HTR-8/SVneo (cell line): ENCODE data around the gene AK4.

Experiments used
- DNase-seq: peaks from one replicate; pipeline ENCODE4 v3.0.0; 2011; ENCODE audit warnings: low spot score, mixed read lengths; ENCODE audit not compliant: insufficient read length
- FAIRE-seq: peaks from 2 replicates; lab custom pipeline; 2011; peaks lifted over from hg19 to GRCh38; lab: Jason Lieb, UNC

AK4 gene

DNA sequence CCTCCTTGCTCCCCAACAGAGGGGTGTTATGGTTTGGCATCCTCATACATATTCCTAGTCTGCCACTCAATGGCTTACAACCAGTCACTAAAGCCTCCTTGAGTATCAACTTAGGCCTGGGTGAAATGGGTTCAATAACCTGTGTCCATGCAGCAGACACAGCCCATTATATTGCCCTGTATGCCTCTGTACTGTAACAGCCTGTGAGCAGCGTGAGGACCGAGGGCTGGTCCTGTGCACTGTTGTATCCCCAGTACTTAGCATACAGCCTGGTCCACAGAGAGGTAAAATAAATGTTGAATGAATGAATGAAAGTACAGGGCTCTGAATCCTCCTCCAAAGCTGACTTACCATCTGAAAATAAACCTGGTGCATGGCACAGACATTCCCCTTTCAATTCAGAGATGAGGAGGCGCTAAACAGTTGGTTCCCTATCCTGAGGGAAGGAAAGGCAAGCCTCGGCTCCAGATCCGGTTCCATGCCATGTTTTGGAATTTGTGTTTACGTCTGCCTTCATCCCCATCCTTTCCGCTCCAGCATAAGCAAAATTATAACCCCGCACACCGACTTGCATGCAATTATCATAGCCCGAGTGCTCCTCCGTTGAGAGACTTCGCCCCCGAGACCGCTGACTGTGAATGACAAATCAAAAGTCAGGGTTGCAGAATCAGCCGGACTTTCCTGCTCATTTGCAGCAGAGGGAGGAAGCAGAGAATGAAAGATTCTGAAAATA, 116.4 kb downstream of the AK4 start:
- FAIRE-seq, result no peak
- no peak for DNase-seq

DNA sequence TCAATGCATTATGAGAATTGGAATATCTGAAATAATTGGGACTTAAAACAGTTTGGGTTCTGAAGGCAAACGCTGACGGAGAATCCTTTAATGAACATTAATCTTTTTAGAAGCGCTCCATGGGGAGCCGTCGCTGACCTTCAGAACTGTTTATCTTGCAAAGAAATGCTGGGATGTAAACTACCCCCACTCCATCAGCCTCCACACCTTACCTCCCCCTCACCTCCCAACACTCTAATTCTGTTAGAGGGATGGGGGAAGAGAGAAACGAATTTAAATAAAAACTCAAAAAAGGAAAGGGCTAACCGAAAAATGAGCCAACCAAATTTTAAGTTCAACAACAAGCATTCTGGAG, 117.3 kb downstream of the AK4 start:
- no peak for FAIRE-seq
- DNase-seq, result no peak

DNA sequence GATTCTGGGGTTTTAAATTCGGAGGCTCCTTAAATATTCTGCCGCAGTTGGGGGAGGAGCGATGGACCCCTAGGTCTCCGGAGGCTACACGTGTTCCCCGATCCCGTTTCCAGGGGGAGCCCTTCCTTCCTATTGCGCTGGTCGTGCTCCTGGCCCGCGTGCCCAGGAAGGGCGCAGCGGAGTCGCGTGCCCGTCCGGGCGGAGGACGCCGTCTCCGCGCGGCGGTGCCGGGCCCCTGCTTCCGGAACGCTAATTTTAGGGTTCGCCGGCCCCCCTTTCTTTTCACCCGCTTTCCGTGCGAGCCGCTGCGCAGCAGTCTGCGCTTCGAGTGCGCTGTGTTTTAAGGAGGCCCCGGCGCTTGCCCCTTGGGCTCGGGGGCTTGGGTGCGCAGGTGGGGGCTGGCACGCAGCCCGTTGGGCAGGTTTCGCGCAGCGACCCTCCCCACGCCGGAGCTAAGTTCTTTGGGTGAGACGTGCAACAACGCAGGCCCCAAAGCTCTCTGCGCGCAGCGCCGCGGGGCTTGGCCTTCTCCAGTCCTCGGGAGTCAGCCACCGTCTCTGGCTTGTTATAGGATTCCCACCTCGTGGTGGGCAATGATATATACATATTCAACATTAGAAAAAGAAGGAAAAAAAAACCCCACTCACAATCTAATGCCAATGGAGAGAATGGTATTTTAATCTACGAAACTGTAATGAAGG, 117.8 kb downstream of the AK4 start:
- DNase-seq, result no peak
- FAIRE-seq, result no peak

DNA sequence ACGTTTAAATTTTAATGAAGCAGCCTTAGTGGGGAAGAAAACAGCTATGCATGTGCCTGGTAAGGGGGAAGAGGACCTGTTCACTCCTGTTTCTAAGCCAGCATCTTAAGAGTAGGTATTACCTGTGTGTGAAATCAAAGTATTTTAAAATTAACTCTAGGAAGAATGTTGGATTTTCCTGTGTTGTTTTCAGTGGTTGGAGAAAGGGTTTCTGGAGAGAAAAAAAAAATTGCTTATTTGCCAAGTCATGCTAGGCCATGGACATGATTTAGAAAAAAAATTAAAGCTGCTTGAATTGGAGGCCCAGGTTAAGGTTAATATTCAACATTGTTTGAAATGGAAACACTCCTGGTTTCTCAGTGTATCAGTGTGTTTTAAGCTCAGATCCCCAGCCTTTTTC, 118.5 kb downstream of the AK4 start:
- no peak for FAIRE-seq
- no peak for DNase-seq

DNA sequence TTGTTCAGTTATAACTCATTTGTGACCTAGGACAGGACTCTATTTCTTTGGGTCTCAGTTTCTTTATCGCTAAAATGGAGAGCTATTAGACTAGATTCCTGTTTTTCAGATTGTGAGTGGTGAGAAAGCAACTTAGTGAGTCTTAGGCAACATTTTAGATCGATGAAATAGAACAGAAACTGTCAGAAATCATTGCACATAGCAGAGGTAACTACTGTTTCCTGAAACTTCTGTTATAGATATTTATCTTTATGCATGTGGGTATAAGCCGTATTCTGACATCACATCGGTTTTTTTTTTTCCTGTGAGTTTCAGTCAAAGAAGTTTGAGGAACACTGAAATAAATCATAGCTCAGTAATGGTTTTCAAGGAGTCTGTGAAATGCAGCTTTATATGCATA, 119.3 kb downstream of the AK4 start:
- FAIRE-seq (no peak), DNase-seq (no peak)

DNA sequence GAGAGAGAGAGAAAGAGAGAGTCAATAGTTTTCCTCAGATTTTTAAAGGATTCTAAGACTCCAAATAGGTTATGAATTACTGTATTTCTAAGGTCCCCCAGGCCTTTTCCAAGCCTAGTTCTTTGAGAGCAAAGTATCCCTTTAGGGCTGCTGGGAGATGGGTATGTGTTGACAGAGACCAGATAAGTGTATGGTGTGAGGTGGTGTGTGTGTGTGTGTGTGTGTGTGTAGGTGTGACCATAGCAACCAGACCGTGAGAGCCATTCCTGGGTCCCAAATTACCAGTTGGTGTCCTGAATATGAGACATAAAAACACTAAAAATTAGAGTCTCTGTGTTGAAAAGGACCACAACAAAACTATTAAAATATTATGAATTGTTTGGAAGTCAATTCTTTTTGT, 119.7 kb downstream of the AK4 start:
- no peak for FAIRE-seq
- no peak for DNase-seq

DNA sequence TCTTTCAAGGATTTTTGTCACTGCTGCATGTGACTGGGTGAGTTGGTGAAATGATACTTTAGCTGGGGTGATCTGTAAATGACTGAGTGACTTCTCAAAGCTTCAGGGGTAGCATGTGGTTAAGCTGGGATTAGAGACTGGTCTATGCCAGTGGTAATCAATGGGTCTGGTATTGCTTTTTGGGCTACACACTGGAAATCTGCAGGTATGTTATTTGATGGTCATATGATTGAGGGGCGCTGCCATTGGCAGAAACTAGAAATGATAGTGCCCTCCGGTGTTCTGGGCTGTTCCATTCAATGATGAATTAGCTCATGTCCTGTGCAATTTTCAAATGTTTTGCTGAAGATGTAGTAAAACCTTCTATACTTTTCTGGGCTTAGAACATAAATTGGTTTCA, 121.6 kb downstream of the AK4 start:
- DNase-seq (no peak), FAIRE-seq (no peak)

DNA sequence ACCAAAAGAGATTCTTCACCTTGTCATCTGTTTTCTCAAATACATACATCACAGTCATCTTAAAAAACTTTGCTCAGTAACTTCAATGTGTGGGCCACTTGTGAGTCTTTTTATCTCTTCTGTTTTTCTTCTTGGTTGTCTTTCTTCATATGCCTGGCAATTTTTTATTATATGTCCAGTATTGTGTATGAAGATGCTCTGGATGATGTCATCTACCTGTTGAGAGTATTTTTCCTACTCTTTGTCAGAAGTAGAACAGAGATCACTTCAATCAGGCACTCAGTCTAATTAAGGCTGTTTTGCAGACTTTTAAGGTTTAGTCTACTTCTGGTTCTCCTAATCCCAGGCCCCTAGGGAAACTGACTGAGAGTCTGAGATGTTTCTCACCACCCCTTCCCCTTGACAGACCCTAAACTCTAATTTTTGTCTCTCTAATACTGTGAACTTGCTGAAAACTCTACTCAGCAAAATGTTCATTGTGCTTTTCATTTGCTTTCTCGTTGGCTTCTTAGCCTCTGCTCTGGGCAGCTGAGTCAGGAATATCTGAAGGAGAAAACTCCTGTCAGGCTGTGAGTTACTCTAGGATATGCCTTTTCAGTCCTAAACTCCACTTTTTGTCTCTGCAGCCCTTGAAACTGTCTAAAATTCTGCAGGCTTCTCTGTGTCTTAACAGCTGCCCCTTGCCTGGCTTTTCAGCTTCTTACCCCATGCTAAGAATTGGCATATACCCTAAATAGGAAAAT, 128.4 kb downstream of the AK4 start:
- no peak for DNase-seq
- no peak for FAIRE-seq

DNA sequence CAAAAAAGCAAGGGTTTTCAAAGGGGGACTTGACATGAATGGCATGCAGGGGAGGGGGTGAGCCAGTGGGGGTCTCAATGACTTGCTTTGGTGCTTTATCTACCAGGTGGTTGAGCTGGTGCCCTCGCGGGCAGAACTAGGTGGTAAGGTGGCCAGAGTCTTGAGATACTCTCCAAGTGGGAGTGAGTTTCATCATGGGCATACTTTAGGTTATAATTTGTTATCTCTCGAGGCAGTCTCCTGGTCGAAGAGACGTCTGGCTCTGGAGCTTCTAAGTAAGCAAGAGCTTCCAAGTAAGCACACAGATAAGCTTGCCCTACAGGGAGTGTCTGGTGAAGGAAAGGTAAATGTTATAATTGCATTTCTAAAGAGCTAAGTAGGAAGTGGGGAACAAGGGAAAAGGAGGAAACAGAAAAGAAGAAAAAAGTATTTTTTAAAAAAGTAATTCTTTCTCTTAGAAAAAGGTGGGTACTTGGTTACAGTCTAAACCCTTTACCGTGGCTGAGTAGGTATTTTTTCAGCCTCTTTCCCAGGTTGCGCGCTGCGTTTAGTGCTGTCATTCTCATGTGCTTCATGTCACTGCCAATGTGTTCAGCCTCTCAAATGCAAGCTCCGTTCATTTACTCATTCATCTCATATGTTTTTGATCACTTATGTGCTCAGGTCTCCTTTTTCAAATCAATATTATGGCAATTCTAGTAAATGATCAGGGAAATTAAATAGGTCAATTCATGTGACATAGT, 129.8 kb downstream of the AK4 start:
- FAIRE-seq, result no peak
- DNase-seq, result no peak

DNA sequence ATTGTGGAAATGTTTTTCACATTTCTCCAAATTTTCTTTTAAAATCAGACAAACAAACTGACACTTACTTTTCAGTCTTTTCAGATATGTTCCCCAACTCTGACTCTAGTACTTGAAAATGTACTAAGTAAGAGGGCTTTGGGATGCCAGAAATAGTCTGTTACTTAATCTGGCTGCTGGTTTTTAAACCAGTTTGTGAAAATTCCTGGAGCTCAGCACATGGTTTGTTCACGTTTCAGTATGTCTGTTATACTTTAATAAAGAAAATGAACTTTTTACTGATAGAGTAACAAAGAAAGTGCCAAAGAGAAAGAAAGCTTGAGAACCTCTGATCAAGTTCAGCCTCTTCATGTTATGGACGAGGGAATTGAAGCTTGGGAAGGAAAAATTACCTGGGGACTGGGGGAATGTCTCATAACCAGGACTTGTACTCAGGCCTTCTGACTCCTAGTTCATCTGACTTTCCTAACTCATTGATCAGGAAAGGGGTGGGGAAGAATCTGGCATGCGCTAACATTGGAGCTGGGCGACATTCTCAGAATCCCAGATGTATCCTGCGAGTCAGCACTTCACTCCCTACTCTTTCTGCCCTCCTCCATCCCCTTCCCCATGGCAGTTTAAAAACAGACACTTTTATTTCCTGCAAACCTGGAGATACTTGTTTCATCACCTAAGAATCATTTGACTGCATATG, 130.5 kb downstream of the AK4 start:
- FAIRE-seq, result no peak
- no peak for DNase-seq

DNA sequence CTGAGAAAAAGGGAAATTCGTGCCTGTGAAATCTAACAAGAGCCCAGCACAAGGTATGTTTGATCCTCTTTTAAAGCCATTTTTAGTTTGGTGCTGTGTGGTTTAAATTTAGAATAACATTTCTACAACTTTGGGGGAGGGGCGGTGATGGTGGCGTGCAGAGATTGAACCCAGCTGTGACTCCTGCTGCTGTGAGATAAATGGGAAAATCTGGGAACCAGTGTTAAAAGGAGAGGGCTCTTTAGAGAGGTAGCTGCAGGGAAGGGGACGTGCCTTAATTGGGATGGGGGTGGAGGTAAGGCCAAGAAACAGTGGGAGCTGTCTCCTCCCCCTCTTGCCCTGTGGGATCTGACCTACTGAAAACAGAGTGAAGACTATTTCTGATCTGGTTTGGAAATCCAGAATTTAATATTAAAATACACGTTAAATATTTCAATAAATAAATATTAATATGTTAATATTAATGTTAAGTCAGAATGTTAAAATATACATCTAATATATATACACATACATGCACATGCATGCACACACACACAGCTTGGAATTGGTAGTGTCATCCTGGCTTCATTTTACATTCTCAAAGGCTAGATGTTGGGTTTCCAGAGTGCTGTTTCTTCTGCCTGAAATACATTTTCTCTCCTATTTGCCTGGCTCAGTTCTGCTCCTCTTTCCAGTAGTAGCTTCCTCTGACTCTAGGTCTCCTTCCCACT, 131.2 kb downstream of the AK4 start:
- FAIRE-seq, result no peak
- DNase-seq, result no peak
